Effector CD4-positive, alpha-beta T cell (primary cell): ENCODE results near the gene AQP9.

Source experiments
- DNase-seq: peaks from one replicate; pipeline ENCODE4 v3.0.0-alpha.2; 2020

Gene AQP9

GRCh38 chr15:58141894-58142293 lies 3.7 kb downstream of the AQP9 start:
- no peak for DNase-seq

- no peak for DNase-seq
Observed at GRCh38 chr15:58142827-58143461, 4.8 kb downstream of the AQP9 start.

- no peak for DNase-seq
Observed at GRCh38 chr15:58145606-58146005, 7.4 kb downstream of the AQP9 start.

- DNase-seq: no peak
Observed at GRCh38 chr15:58146211-58146610, 8.0 kb downstream of the AQP9 start.

GRCh38 chr15:58146749-58147148 lies 8.6 kb downstream of the AQP9 start:
- no peak for DNase-seq

GRCh38 chr15:58147171-58147611 lies 9.0 kb downstream of the AQP9 start:
- DNase-seq: no peak

- no peak for DNase-seq
Observed at GRCh38 chr15:58148120-58148519, 9.9 kb downstream of the AQP9 start.

GRCh38 chr15:58148633-58149445 lies 10.7 kb downstream of the AQP9 start:
- no peak for DNase-seq

GRCh38 chr15:58154769-58155168 lies 16.6 kb downstream of the AQP9 start:
- DNase-seq: no peak

- no peak for DNase-seq
Observed at GRCh38 chr15:58159827-58160386, 21.7 kb downstream of the AQP9 start.

GRCh38 chr15:58161436-58161930 lies 23.3 kb downstream of the AQP9 start:
- DNase-seq: no peak

- DNase-seq: no peak
Observed at GRCh38 chr15:58163985-58164384, 25.8 kb downstream of the AQP9 start.

- DNase-seq: no peak
Observed at GRCh38 chr15:58164926-58165325, 26.7 kb downstream of the AQP9 start.

- no peak for DNase-seq
Observed at GRCh38 chr15:58165661-58166060, 27.5 kb downstream of the AQP9 start.

GRCh38 chr15:58167095-58167691 lies 29.0 kb downstream of the AQP9 start:
- DNase-seq: no peak

GRCh38 chr15:58169934-58170333 lies 31.8 kb downstream of the AQP9 start:
- no peak for DNase-seq

GRCh38 chr15:58171476-58172061 lies 33.4 kb downstream of the AQP9 start:
- DNase-seq: no peak

- no peak for DNase-seq
Observed at GRCh38 chr15:58174709-58175108, 36.5 kb downstream of the AQP9 start.

GRCh38 chr15:58175955-58176354 lies 37.8 kb downstream of the AQP9 start:
- no peak for DNase-seq

GRCh38 chr15:58178668-58179067 lies 40.5 kb downstream of the AQP9 start:
- no peak for DNase-seq

- no peak for DNase-seq
Observed at GRCh38 chr15:58179206-58179605, 41.0 kb downstream of the AQP9 start.

- no peak for DNase-seq
Observed at GRCh38 chr15:58179741-58180381, 41.7 kb downstream of the AQP9 start.
